Globus pallidus (tissue), 1 donor: ENCODE results near the gene LRP10.

Experiments
- DNase-seq: peaks from one replicate; pipeline ENCODE4 v3.0.0-alpha.2; 2015; ENCODE audit warnings: low spot score

LRP10 gene

GRCh38 chr14:22865424-22866405, 5.8 kb upstream of the LRP10 start:
- DNase-seq, result no peak

GRCh38 chr14:22866874-22867273, 4.7 kb upstream of the LRP10 start:
- DNase-seq, result no peak

GRCh38 chr14:22870811-22871223, 723 bp upstream of the LRP10 start:
- DNase-seq, result no peak

GRCh38 chr14:22872033-22872832, 693 bp downstream of the LRP10 start:
- peak; percentile 75 for DNase-seq

GRCh38 chr14:22872833-22873520, 1.4 kb downstream of the LRP10 start:
- DNase-seq, result no peak

- no peak for DNase-seq
Measured at GRCh38 chr14:22875003-22875747, 3.6 kb downstream of the LRP10 start.

GRCh38 chr14:22875748-22876319, 4.3 kb downstream of the LRP10 start:
- DNase-seq, result no peak

GRCh38 chr14:22877000-22877501, 5.5 kb downstream of the LRP10 start:
- DNase-seq, result no peak

GRCh38 chr14:22878271-22879246, 7.0 kb downstream of the LRP10 start:
- DNase-seq, result no peak

GRCh38 chr14:22882064-22882463, 10.5 kb downstream of the LRP10 start:
- DNase-seq, result no peak

GRCh38 chr14:22882529-22883172, 11.1 kb downstream of the LRP10 start:
- DNase-seq, result peak; percentile 47

- no peak for DNase-seq
Measured at GRCh38 chr14:22883173-22883976, 11.8 kb downstream of the LRP10 start, which contains the start of gene REM2. TSS of gene REM2 (plus strand) at chr14:22883222. CDS start at chr14:22883288, 66 bp downstream.

GRCh38 chr14:22884076-22884737, 12.7 kb downstream of the LRP10 start:
- DNase-seq, result no peak

- DNase-seq, result no peak
Measured at GRCh38 chr14:22884738-22885523, 13.4 kb downstream of the LRP10 start.

- DNase-seq, result no peak
Measured at GRCh38 chr14:22885975-22886374, 14.4 kb downstream of the LRP10 start.

GRCh38 chr14:22886500-22887259, 15.1 kb downstream of the LRP10 start:
- DNase-seq, result no peak
